CD4-positive, alpha-beta T cell treated with Interleukin-10 for 1 hour (primary cell): Measurements from ENCODE around the gene TNFRSF13B.

Source experiments
- DNase-seq: peaks from one replicate; pipeline ENCODE4 v3.0.0-alpha.2; 2020

The TNFRSF13B gene

GRCh38 chr17:16953841-16954240 lies 18.1 kb downstream of the TNFRSF13B start:
- no peak for DNase-seq

- no peak for DNase-seq
Observed at GRCh38 chr17:16953347-16953746, 18.6 kb downstream of the TNFRSF13B start.

GRCh38 chr17:16952401-16952800 lies 19.5 kb downstream of the TNFRSF13B start:
- DNase-seq, result no peak

- DNase-seq, result no peak
Observed at GRCh38 chr17:16950488-16950887, 21.4 kb downstream of the TNFRSF13B start.

- no peak for DNase-seq
Observed at GRCh38 chr17:16948587-16949376, 23.1 kb downstream of the TNFRSF13B start.

GRCh38 chr17:16947470-16947869 lies 24.4 kb downstream of the TNFRSF13B start:
- no peak for DNase-seq

GRCh38 chr17:16945663-16946218 lies 26.2 kb downstream of the TNFRSF13B start:
- no peak for DNase-seq

- DNase-seq, result no peak
Observed at GRCh38 chr17:16945136-16945482, 26.8 kb downstream of the TNFRSF13B start.

- no peak for DNase-seq
Observed at GRCh38 chr17:16944334-16945135, 27.4 kb downstream of the TNFRSF13B start.

GRCh38 chr17:16943541-16944333 lies 28.2 kb downstream of the TNFRSF13B start:
- DNase-seq, result no peak

GRCh38 chr17:16943032-16943352 lies 28.9 kb downstream of the TNFRSF13B start:
- DNase-seq, result no peak

- no peak for DNase-seq
Observed at GRCh38 chr17:16942141-16943031, 29.5 kb downstream of the TNFRSF13B start.

GRCh38 chr17:16941072-16942036 lies 30.6 kb downstream of the TNFRSF13B start:
- no peak for DNase-seq

GRCh38 chr17:16940116-16940881 lies 31.6 kb downstream of the TNFRSF13B start:
- no peak for DNase-seq

- DNase-seq, result no peak
Observed at GRCh38 chr17:16939606-16940115, 32.3 kb downstream of the TNFRSF13B start.

- no peak for DNase-seq
Observed at GRCh38 chr17:16939208-16939576, 32.7 kb downstream of the TNFRSF13B start.

GRCh38 chr17:16938496-16939207 lies 33.3 kb downstream of the TNFRSF13B start:
- no peak for DNase-seq

- no peak for DNase-seq
Observed at GRCh38 chr17:16938031-16938430, 33.9 kb downstream of the TNFRSF13B start.

GRCh38 chr17:16937431-16937830 lies 34.5 kb downstream of the TNFRSF13B start:
- DNase-seq, result no peak
